Fibroblast of skin of right quadriceps (primary cell): ENCODE results near the gene LMX1A.

Experiments used
- DNase-seq: peaks from one replicate; pipeline ENCODE4 v3.0.0-alpha.2; 2013

Gene LMX1A

DNA sequence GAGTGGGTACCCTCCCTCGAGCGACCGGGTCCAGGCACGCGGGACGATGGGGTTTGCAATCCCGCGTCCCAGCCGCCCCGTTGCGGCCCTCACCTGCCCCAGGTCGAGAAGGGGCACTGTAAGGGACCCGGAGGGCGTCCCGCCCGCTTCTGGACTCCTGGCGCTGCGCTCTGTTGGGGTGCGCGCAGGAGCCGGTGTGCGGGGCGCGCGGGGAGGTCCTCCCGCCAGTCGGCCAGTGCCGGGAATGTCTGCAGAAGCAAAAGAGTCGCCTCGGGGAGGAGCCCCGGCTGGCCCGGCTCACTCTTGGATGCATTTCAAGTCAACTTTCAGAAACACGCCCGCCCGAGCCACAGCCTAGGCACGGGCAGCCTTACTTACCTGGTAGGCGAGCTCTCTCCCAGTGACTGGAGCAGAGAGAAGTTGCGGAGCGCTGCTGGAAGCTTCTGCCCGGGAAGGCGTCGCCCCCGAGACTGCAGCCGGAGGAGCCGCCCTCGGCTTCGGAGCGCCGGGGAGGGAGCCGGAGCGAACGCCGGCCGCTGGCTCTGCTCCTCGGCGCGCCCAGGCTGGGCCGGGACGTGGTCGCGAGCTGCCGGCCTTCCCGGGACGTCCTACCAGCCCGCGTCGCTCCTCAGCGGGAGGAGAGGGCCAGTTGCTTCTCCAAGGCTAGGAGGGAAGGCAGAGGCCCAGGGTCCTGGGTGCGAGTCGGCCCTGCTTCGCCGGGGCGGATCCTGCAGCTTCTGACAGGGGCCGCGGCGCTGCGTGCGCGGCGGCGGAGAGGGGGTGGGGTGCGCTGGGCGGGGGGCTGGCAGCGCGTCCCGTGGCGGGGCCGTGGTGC lies at the start of gene LMX1A:
Gene LMX1A, minus strand, starts transcription at position 739 of the 835 bp plus-strand sequence. CDS start 1,156 bp downstream, outside the sequence.
- no peak for DNase-seq

DNA sequence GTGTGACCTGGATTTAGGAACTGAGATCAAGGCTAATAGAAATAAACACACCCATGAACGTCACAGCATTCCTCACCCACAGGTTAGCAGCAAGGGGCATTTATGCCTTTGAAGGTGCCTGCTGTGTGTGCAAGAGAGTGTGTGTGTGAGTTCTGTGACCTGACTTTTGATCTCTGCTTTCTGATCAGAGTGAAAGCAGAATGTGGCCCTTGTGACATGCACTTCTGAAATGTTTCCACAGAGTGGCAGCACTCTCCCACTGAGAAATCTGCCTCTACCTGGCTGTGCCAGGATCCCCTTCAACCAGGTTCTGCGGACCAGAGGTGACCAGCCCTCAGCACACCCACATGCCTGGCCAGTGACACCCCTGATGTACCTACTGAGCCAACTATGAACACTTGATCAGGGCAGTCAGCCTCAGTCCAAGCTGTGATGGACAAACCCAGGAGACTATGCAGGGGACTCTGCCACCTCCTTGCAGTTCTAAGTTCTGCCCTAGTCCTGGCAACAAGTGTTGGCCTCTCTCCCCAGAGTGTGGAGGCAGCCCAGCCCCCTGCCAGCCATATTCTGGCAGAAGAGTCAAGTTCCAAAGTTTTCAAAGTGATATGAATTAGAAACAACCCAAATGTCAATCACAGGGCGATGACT lies 47.4 kb upstream of the LMX1A start:
- DNase-seq, result no peak

GRCh38 chr1:165402517-165403111 lies 46.1 kb upstream of the LMX1A start:
- no peak for DNase-seq

DNA sequence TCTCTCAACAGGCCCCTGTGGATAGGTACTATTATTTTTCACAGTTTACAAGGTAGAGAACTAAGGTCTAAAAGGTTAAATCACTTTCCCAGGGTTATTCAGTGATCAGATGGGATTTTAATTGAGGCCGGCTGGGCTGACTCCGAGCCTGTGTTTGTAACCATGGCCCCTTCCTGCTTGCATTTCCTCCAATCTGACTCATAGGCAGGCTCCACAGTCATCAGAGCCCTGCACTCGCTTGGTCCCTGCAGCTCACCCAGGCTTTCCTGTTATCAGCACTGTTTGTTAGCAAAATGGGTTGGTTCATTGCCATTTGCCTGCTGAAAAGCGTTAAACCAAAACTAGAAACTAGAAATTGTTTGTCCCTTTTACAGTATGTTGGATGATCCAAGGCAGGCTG lies 41.4 kb upstream of the LMX1A start:
- peak; percentile 80 for DNase-seq

- DNase-seq, result no peak
These were observed 39.4 kb upstream of the LMX1A start for GRCh38 chr1:165395901-165396300.

- no peak for DNase-seq
These were observed 39.0 kb upstream of the LMX1A start for GRCh38 chr1:165395478-165395877.

DNA sequence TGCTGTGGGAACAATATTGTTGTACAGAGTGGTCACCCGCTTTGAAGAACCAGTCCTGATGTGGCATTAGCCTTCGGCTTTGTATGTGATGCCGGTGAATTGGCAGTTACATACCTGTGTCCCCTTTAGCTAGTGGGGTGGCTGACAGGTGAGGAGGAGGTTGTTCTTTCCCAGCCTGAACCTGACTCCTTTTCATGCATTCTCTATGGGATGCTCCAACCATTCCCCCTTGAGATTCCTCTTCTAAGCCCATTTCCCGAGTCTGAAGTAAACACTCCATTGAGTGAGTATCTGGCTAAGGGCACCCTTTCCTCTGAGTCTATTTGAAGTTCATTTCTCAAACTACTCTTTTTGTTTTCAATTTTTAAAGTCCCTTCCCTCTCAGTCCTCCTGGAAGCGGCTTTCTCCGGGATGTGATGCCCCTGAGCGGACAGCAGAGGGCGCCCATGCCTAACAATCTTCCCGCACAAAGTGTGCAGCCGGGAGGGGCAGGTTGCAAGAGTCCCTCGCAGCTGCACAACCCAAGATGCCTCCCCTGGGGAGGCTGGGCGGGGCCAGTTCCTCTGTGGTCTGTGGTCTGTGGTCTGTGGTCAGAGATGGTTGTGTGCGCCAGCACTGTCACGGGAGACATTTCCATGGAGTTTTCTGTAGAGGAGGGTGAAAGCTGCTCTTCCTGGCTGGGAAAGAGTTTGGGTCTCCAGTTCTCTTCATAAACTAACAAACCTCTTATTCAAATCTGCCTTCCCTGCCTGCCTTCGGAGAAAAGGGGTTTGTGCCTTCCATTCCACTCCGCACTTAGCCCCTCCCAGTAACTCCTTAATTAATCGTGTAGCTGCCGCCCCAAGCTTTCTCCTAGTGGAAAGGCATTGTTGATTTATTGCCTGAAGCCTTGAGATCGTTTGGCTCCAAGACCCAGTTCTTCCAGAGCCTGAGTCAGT lies 36.4 kb upstream of the LMX1A start:
- DNase-seq, result peak; percentile 97

DNA sequence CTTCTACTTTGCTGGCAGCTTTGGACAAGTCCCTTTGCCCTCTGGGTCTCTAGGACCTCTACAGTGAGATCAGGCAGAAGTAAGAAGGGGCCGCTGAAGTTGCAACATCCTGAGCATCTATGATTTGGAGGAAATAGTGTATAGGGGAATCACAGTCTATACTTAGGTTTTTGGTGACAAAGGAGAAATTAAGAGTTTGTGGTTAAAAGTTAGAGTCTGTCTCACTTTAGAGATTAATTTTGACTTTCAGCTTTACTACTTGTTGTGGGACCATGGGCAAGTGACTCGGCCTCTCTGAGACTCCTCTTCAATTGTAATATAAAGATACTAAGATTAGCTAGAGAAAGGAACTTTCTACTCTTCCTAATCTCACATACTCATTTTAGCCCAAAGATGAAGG lies 33.1 kb upstream of the LMX1A start:
- no peak for DNase-seq

GRCh38 chr1:165387961-165388360 lies 31.4 kb upstream of the LMX1A start:
- DNase-seq, result peak; percentile 49

GRCh38 chr1:165387505-165387904 lies 31.0 kb upstream of the LMX1A start:
- DNase-seq, result peak; percentile 20

- DNase-seq, result peak; percentile 13
These were observed 27.3 kb upstream of the LMX1A start for GRCh38 chr1:165383599-165384405.

GRCh38 chr1:165383067-165383466 lies 26.6 kb upstream of the LMX1A start:
- peak; percentile 81 for DNase-seq

- DNase-seq, result peak; percentile 73
These were observed 25.4 kb upstream of the LMX1A start for GRCh38 chr1:165381745-165382505.

- DNase-seq, result peak; percentile 64
These were observed 20.3 kb upstream of the LMX1A start for GRCh38 chr1:165376811-165377311.

GRCh38 chr1:165376041-165376810 lies 19.7 kb upstream of the LMX1A start:
- DNase-seq, result peak; percentile 98

GRCh38 chr1:165375623-165376022 lies 19.1 kb upstream of the LMX1A start:
- DNase-seq, result no peak

DNA sequence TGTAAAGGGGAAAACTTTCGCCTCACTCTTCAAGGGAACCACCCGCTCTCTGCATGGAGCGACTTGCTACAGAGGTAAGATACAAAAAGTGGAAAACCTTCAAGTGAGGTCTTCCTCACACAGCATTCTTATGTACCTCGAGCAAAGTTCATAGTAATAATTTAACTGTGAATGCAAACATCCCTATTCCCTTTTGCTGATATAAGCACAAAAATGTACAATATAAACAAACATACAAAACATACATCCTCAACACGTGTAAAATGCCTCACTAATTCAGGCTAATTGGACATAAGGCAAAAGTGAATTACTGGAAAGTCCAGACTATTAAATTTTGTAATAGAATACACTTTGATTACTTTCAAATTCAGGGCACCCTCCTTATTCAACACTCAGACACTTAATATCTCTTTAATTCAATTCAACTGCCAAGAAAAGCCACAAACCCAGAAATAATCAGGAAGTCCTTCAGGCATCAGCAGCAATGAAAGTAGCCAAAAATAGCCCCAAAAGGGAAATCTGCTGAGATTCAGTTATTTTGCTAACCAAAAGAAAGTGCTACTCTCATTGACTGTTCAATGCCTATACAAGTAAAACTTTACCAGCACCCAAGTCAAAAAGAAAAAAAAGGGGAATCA lies 15.2 kb upstream of the LMX1A start:
- DNase-seq, result peak; percentile 34

GRCh38 chr1:165369255-165369848 lies 12.8 kb upstream of the LMX1A start:
- DNase-seq, result no peak

DNA sequence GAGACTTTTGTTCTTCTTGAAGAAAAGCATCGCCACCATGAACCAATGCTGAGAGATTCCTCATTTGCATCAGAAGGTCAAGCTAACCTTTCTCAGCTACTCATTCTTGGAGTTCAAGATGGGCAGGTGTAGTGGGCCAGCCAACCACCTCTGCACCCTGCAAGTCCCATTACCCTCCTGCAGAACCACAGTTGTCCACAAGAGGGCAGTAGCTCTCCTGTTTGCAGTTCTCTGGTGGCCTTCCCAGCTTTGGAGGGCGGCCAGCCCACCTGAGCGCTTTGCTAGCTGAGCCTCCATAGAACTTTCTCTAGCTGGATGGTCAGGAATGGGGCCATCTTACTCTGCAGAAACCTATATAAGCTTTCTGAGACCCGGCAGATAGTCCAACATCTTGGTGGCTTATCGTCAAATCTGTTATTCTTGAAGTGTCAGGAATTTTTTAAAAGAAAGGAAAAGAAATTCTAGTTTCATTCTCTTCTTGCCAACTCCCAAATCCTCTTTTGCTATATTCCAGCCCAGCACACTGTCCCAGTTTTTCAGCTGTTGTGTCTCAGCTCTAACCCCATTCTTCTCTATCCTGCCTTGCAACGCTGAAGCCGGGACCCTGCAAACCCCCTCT lies 11.0 kb upstream of the LMX1A start:
- peak; percentile 64 for DNase-seq
